Mesenchymal stem cell (in vitro differentiated cells and primary cell): ENCODE measurements around the gene FXYD6.

Experiments
- DNase-seq: peaks from one replicate; pipeline ENCODE4 v3.0.0-alpha.2; 2013
- H2AFZ ChIP-seq: one replicate; pipeline ENCODE4 v1.6.1; 2013; ENCODE audit warnings: low read depth, mild to moderate bottlenecking, control low read depth, inconsistent platforms, low read length, moderate library complexity
- H2AK5ac ChIP-seq: 2 replicates; pipeline ENCODE4 v1.6.1; 2013; ENCODE audit warnings: low read length, moderate library complexity, mild to moderate bottlenecking, inconsistent platforms; ENCODE audit not compliant: severe bottlenecking
- H2BK120ac ChIP-seq: one replicate; pipeline ENCODE4 v1.6.1; 2013; ENCODE audit warnings: low read depth, mild to moderate bottlenecking, inconsistent platforms, low read length, moderate library complexity
- H2BK12ac ChIP-seq, 2 experiments: one replicate each; pipeline ENCODE4 v1.6.1; 2013; ENCODE audit warnings: inconsistent platforms in 2 of 2, low read length in 2 of 2, mild to moderate bottlenecking in 2 of 2, moderate library complexity in 2 of 2, control low read depth in 1 of 2
- H2BK15ac ChIP-seq: one replicate; pipeline ENCODE4 v1.6.1; 2013; ENCODE audit warnings: mild to moderate bottlenecking, low read depth, inconsistent platforms; ENCODE audit not compliant: poor library complexity, severe bottlenecking
- H2BK5ac ChIP-seq: 2 replicates; pipeline ENCODE4 v1.6.1; 2013; ENCODE audit warnings: low read depth, mild to moderate bottlenecking, low read length, control low read depth, inconsistent platforms; ENCODE audit not compliant: poor library complexity, severe bottlenecking
- H3K14ac ChIP-seq, 2 experiments: one replicate each; pipeline ENCODE4 v1.6.1; 2013; ENCODE audit warnings: inconsistent platforms in 2 of 2, low read length in 2 of 2, control low read depth in 1 of 2, mild to moderate bottlenecking in 1 of 2, moderate library complexity in 1 of 2
- H3K18ac ChIP-seq, 2 experiments: one replicate each; pipeline ENCODE4 v1.6.1; 2013; ENCODE audit warnings: inconsistent platforms in 2 of 2, low read length in 2 of 2, control low read depth in 1 of 2, low read depth in 1 of 2, mild to moderate bottlenecking in 1 of 2
- H3K23ac ChIP-seq, 2 experiments: one replicate each; pipeline ENCODE4 v1.6.1; 2013; ENCODE audit warnings: inconsistent platforms in 2 of 2, low read length in 2 of 2, mild to moderate bottlenecking in 2 of 2, moderate library complexity in 2 of 2, control low read depth in 1 of 2
- H3K27ac ChIP-seq: 2 replicates; pipeline ENCODE4 v1.5.1; 2013; ENCODE audit warnings: mild to moderate bottlenecking, moderate library complexity, low read length, control low read depth, inconsistent platforms; ENCODE audit not compliant: poor library complexity, severe bottlenecking
- H3K27me3 ChIP-seq, 2 experiments: 2 replicates each; pipeline versions ENCODE4 v1.6.1 to v1.7.0; 2013; ENCODE audit warnings: low read length in 2 of 2, mild to moderate bottlenecking in 2 of 2, moderate library complexity in 2 of 2, control low read depth in 1 of 2, inconsistent platforms in 1 of 2; ENCODE audit not compliant: control insufficient read depth in 1 of 2, insufficient read depth in 1 of 2
- H3K36me3 ChIP-seq, 2 experiments: 2 replicates each; pipeline versions ENCODE4 v1.6.1 to v1.7.0; 2013; ENCODE audit warnings: low read length in 2 of 2, control low read depth in 1 of 2, inconsistent platforms in 1 of 2, low read depth in 1 of 2, mild to moderate bottlenecking in 1 of 2; ENCODE audit not compliant: insufficient read depth in 2 of 2, control insufficient read depth in 1 of 2
- H3K4ac ChIP-seq, 2 experiments: one replicate each; pipeline ENCODE4 v1.6.1; 2013; ENCODE audit warnings: inconsistent platforms in 2 of 2, low read length in 2 of 2, mild to moderate bottlenecking in 2 of 2, moderate library complexity in 2 of 2, control low read depth in 1 of 2, low read depth in 1 of 2
- H3K4me1 ChIP-seq: 2 replicates; pipeline ENCODE4 v1.6.1; 2013; ENCODE audit warnings: low read depth, low read length, control low read depth; ENCODE audit not compliant: control insufficient read depth, insufficient read depth
- H3K4me2 ChIP-seq: 2 replicates; pipeline ENCODE4 v1.6.1; 2013; ENCODE audit warnings: low read length, mild to moderate bottlenecking, inconsistent platforms; ENCODE audit not compliant: poor library complexity, severe bottlenecking
- H3K4me3 ChIP-seq, 2 experiments: 2 replicates each; pipeline versions ENCODE4 v1.5.1 to v1.7.0; 2013; ENCODE audit warnings: low read length in 2 of 2, mild to moderate bottlenecking in 2 of 2, control low read depth in 1 of 2, low read depth in 1 of 2; ENCODE audit not compliant: insufficient read depth in 1 of 2
- H3K79me1 ChIP-seq: replicated peaks from 2 replicates; pipeline ENCODE4 v1.6.1; 2013; ENCODE audit warnings: mild to moderate bottlenecking, control low read depth, low read length, inconsistent platforms; ENCODE audit not compliant: poor library complexity, severe bottlenecking
- H3K9ac ChIP-seq: 2 replicates; pipeline ENCODE4 v1.7.0; 2013; ENCODE audit warnings: mild to moderate bottlenecking, low read length, moderate library complexity
- H3K9me3 ChIP-seq: 2 replicates; pipeline ENCODE4 v1.7.0; 2013; ENCODE audit warnings: mild to moderate bottlenecking, low read length; ENCODE audit not compliant: control insufficient read depth
- H4K8ac ChIP-seq: one replicate; pipeline ENCODE4 v1.6.1; 2013; ENCODE audit warnings: inconsistent platforms, mild to moderate bottlenecking, low read length, moderate library complexity
- H4K91ac ChIP-seq: one replicate; pipeline ENCODE4 v1.6.1; 2013; ENCODE audit warnings: mild to moderate bottlenecking, low read length, inconsistent platforms
- WGBS: methylation state at CpG from one replicate; pipeline ENCODE4 v1.1.7; 2013; ENCODE audit warnings: mixed read lengths; 5-methylcytosine and 5-hydroxymethylcytosine counted together

The FXYD6 gene

GRCh38 chr11:117900720-117901440 is 24.4 kb upstream of the FXYD6 start:
- Histone ChIP-seq H3K4ac (no peak overlapping the region), H2AK5ac (no peak overlapping the region), H3K4me3 (no peak overlapping the region), H2BK120ac (no peak overlapping the region), H3K4me1 (peaks cover 8% of the 10 kb centered on the region), H2BK15ac (no peak overlapping the region), H2BK5ac (no peak overlapping the region), H3K36me3 (no peaks in the 10 kb centered on the region), H4K91ac (no peak overlapping the region), H3K23ac (no peak overlapping the region), H3K4me2 (no peak overlapping the region), H3K14ac (peak overlapping the region in 1 of 2 experiments; percentile 46), H3K27ac (no peak overlapping the region), H2BK12ac (no peak overlapping the region), H3K9ac (no peak overlapping the region), H3K18ac (peak overlapping the region in 1 of 2 experiments; percentile 6), H3K9me3 (no peaks in the 10 kb centered on the region), H4K8ac (no peak overlapping the region), H2AFZ (no peak overlapping the region), H3K27me3 (peaks cover 17 to 20% of the 10 kb centered on the region in 2 experiments), H3K79me1 (no peaks in the 10 kb centered on the region)
- DNase-seq = no peak
- WGBS = 86% methylated on average over 11 of the region's 11 CpGs

- 88% methylated on average over 4 of the region's 4 CpGs for WGBS
These were observed 23.7 kb upstream of the FXYD6 start for GRCh38 chr11:117900121-117900648.

GRCh38 chr11:117898059-117898458 is 21.6 kb upstream of the FXYD6 start:
- Histone ChIP-seq H3K14ac (no peak overlapping the region), H2BK12ac (peak overlapping the region in 1 of 2 experiments; percentile 34), H4K8ac (no peak overlapping the region), H3K18ac (peak overlapping the region in 1 of 2 experiments; percentile 44), H2BK120ac (no peak overlapping the region), H3K4ac (no peak overlapping the region), H3K4me2 (no peak overlapping the region), H2BK15ac (no peak overlapping the region), H3K4me3 (no peak overlapping the region), H3K36me3 (no peaks in the 10 kb centered on the region), H3K79me1 (no peaks in the 10 kb centered on the region), H2AK5ac (no peak overlapping the region), H3K27me3 (peaks cover 17 to 20% of the 10 kb centered on the region in 2 experiments), H3K4me1 (no peaks in the 10 kb centered on the region), H2BK5ac (no peak overlapping the region), H3K23ac (no peak overlapping the region), H3K9me3 (no peaks in the 10 kb centered on the region), H3K27ac (no peak overlapping the region), H3K9ac (no peak overlapping the region), H2AFZ (no peak overlapping the region), H4K91ac (no peak overlapping the region)
- no peak for DNase-seq
- 95% methylated on average over 4 of the region's 4 CpGs for WGBS

More at GRCh38 chr11:117900121-117900648, 23.7 kb upstream of the FXYD6 start:
- Histone ChIP-seq H3K27me3 (peaks cover 17 to 20% of the 10 kb centered on the region in 2 experiments), H2BK5ac (no peak overlapping the region), H3K23ac (no peak overlapping the region), H3K36me3 (no peaks in the 10 kb centered on the region), H2AK5ac (no peak overlapping the region), H4K8ac (no peak overlapping the region), H3K4me2 (no peak overlapping the region), H2BK15ac (no peak overlapping the region), H2BK120ac (no peak overlapping the region), H2BK12ac (no peak overlapping the region), H3K9ac (no peak overlapping the region), H3K27ac (no peak overlapping the region), H3K14ac (no peak overlapping the region), H3K9me3 (no peaks in the 10 kb centered on the region), H4K91ac (no peak overlapping the region), H3K4me3 (no peak overlapping the region), H3K4ac (no peak overlapping the region), H3K4me1 (peaks cover 3% of the 10 kb centered on the region), H2AFZ (no peak overlapping the region), H3K18ac (no peak overlapping the region), H3K79me1 (no peaks in the 10 kb centered on the region)
- no peak for DNase-seq

- Histone ChIP-seq H3K23ac (no peak overlapping the region), H4K8ac (no peak overlapping the region), H2AK5ac (no peak overlapping the region), H3K9ac (no peak overlapping the region), H3K4ac (no peak overlapping the region), H3K27ac (no peak overlapping the region), H2BK120ac (no peak overlapping the region), H3K9me3 (no peaks in the 10 kb centered on the region), H3K4me1 (peaks cover 5% of the 10 kb centered on the region), H4K91ac (no peak overlapping the region), H3K4me2 (no peak overlapping the region), H3K79me1 (no peaks in the 10 kb centered on the region), H2BK15ac (no peak overlapping the region), H2BK12ac (no peak overlapping the region), H3K27me3 (peaks cover under 1 to 12% of the 10 kb centered on the region in 2 experiments), H3K14ac (no peak overlapping the region), H2AFZ (no peak overlapping the region), H3K4me3 (no peak overlapping the region), H3K36me3 (no peaks in the 10 kb centered on the region), H2BK5ac (no peak overlapping the region), H3K18ac (no peak overlapping the region)
- DNase-seq = no peak
- WGBS = 94% methylated on average over 3 of the region's 3 CpGs
These were observed 16.2 kb upstream of the FXYD6 start for GRCh38 chr11:117892651-117893050.
